HepG2 (cell line): ENCODE results near the gene EFNA3. TPM values are rescaled to one million over a fixed set of nuclear protein-coding genes. Genes with fewer than 3 reads are reported as not detected.

Experiments used
- ARNT2 ChIP-seq: sonication (generic); formaldehyde crosslinking; IDR thresholded peaks from 2 replicates; pipeline ENCODE4 v1.8.0; 2022; ENCODE audit warnings: mild to moderate bottlenecking, low read depth, missing genetic modification reagents, moderate library complexity
- BORCS8-MEF2B ChIP-seq: sonication (generic); formaldehyde crosslinking; IDR thresholded peaks from 2 replicates; pipeline ENCODE4 v1.8.0; 2022; ENCODE audit warnings: mild to moderate bottlenecking, missing genetic modification reagents
- CENPX ChIP-seq: sonication (generic); formaldehyde crosslinking; IDR thresholded peaks from 2 replicates; pipeline ENCODE4 v1.9.0; 2021; ENCODE audit warnings: mild to moderate bottlenecking, missing genetic modification reagents, moderate library complexity
- ESRRA ChIP-seq: sonication (generic); formaldehyde crosslinking; IDR thresholded peaks from 2 replicates; pipeline ENCODE4 v1.5.1; 2020; ENCODE audit warnings: mild to moderate bottlenecking, low read depth, missing genetic modification reagents
- GABPB1 ChIP-seq: IDR thresholded peaks from 2 replicates; pipeline ENCODE4 v1.6.1; 2016; ENCODE audit warnings: mild to moderate bottlenecking, missing genetic modification reagents, moderate library complexity, missing compliant biosample characterization
- GLI4 ChIP-seq: sonication (generic); formaldehyde crosslinking; IDR thresholded peaks from 2 replicates; pipeline ENCODE4 v1.5.1; 2020; ENCODE audit warnings: missing genetic modification reagents, mild to moderate bottlenecking, moderate library complexity, borderline replicate concordance
- IRF9 ChIP-seq: sonication (generic); formaldehyde crosslinking; IDR thresholded peaks from 2 replicates; pipeline ENCODE4 v1.8.0; 2022; ENCODE audit warnings: missing genetic modification reagents, mild to moderate bottlenecking, borderline replicate concordance
- KDM2A ChIP-seq: sonication (generic); formaldehyde crosslinking; IDR thresholded peaks from 2 replicates; pipeline ENCODE4 v1.4.0; 2020; ENCODE audit warnings: low read depth, missing genetic modification reagents, borderline replicate concordance
- KDM3A ChIP-seq: IDR thresholded peaks from 2 replicates; pipeline ENCODE4 v1.6.1; 2018; ENCODE audit warnings: low read depth, missing compliant biosample characterization
- MIER2 ChIP-seq: IDR thresholded peaks from 2 replicates; pipeline ENCODE4 v1.6.1; 2016; ENCODE audit warnings: missing biosample characterization, missing genetic modification reagents
- NR2F6 ChIP-seq, 2 experiments: IDR thresholded peaks; 2 replicates each; pipeline ENCODE4 v1.6.1; 2016; ENCODE audit warnings: antibody characterized with exemption in 1 of 2, mild to moderate bottlenecking in 1 of 2
- PLRG1 ChIP-seq: fragments of 450-650 bp; conservative IDR thresholded peaks from 2 replicates; pipeline ENCODE4 v1.6.1; 2016
- POGK ChIP-seq: sonication (generic); formaldehyde crosslinking; conservative IDR thresholded peaks from 2 replicates; pipeline ENCODE4 v1.8.0; 2022; ENCODE audit warnings: mild to moderate bottlenecking, moderate library complexity, missing genetic modification reagents
- SAP130 ChIP-seq: IDR thresholded peaks from 2 replicates; pipeline ENCODE4 v1.6.1; 2016; ENCODE audit warnings: low read depth
- SOX6 ChIP-seq, 2 experiments: fragments of 450-650 bp in 1 of 2; sonication (generic) in 1 of 2; formaldehyde crosslinking in 1 of 2; IDR thresholded peaks; 2 replicates each; pipeline versions ENCODE4 v1.4.0 to v1.6.1; 2017 to 2020; ENCODE audit warnings: antibody characterized with exemption in 1 of 2, mild to moderate bottlenecking in 1 of 2, missing genetic modification reagents in 1 of 2
- XRCC5 ChIP-seq: fragments of 200-400 bp; formaldehyde crosslinking; optimal IDR thresholded peaks from 2 replicates; pipeline ENCODE3; 2017; ENCODE audit warnings: mild to moderate bottlenecking, low read length
- YEATS2 ChIP-seq: sonication (generic); formaldehyde crosslinking; IDR thresholded peaks from 2 replicates; pipeline ENCODE4 v1.4.0; 2020; ENCODE audit warnings: missing genetic modification reagents, borderline replicate concordance
- ZNF205 ChIP-seq: IDR thresholded peaks from 2 replicates; pipeline ENCODE4 v1.6.1; 2018; ENCODE audit warnings: missing biosample characterization, missing genetic modification reagents
- ZNF572 ChIP-seq: sonication (generic); formaldehyde crosslinking; IDR thresholded peaks from 2 replicates; pipeline ENCODE4 v1.5.1; 2020; ENCODE audit warnings: mild to moderate bottlenecking, missing genetic modification reagents
- ZNF577 ChIP-seq: sonication (generic); formaldehyde crosslinking; IDR thresholded peaks from 2 replicates; pipeline ENCODE4 v1.4.0; 2020; ENCODE audit warnings: mild to moderate bottlenecking, low read depth, missing genetic modification reagents, borderline replicate concordance
- ZNF605 ChIP-seq: sonication (generic); formaldehyde crosslinking; IDR thresholded peaks from 2 replicates; pipeline ENCODE4 v1.8.0; 2022; ENCODE audit warnings: mild to moderate bottlenecking, missing genetic modification reagents
- ZNF749 ChIP-seq: sonication (generic); formaldehyde crosslinking; IDR thresholded peaks from 2 replicates; pipeline ENCODE4 v1.8.0; 2022; ENCODE audit warnings: mild to moderate bottlenecking, missing genetic modification reagents, moderate library complexity, borderline replicate concordance
- ZSCAN21 ChIP-seq: sonication (generic); formaldehyde crosslinking; IDR thresholded peaks from 2 replicates; pipeline ENCODE4 v1.8.0; 2022; ENCODE audit warnings: mild to moderate bottlenecking, missing genetic modification reagents, moderate library complexity, borderline replicate concordance
- polyA plus RNA-seq, 8 experiments: library from polyadenylated mRNA; depleted of rRNA in 3 of 8; stranded (reverse) in 7 of 8; unstranded in 1 of 8; fragments of >200 nt; fragmentation: Illumina TruSeq in 4 of 8; extraction: Trizol in 4 of 8; gene quantifications; 2 replicates each; pipeline versions ENCODE4 v1.2.1 to v1.2.3, GENCODE V29; 2011 to 2016; ENCODE audit warnings: low read depth in 4 of 8, missing spikeins in 1 of 8, mixed read lengths in 1 of 8; ENCODE audit not compliant: insufficient read depth in 1 of 8
- total RNA-seq, 5 experiments: library from RNA; depleted of rRNA; stranded (reverse); fragments of >200 nt; fragmentation: Illumina TruSeq; extraction: Trizol; gene quantifications; 2 replicates each; pipeline ENCODE4 v1.2.3, GENCODE V29; 2016; ENCODE audit warnings: low read depth in 1 of 5
- TF ChIP-seq, protein P1 (sequence below): sonication (generic); formaldehyde crosslinking; IDR thresholded peaks from 2 replicates; pipeline ENCODE4 v1.8.1; 2023; ENCODE audit warnings: mild to moderate bottlenecking, missing genetic modification reagents, borderline replicate concordance
- TF ChIP-seq, protein P2 (sequence below): sonication (generic); formaldehyde crosslinking; IDR thresholded peaks from 2 replicates; pipeline ENCODE4 v1.9.0; 2022; ENCODE audit warnings: missing genetic modification reagents, mild to moderate bottlenecking, borderline replicate concordance

The EFNA3 gene
- total and polyA plus RNA-seq, 2 of the 13 experiments (the other 11 are each of a cell fraction or from before 2014, with no cell fraction given) = 1.0 to 5.7 TPM

- TF ChIP-seq ZNF605 (no peak), ZNF205 (CRISPR knock-in tag) (no peak), GABPB1 (peak; percentile 49; the same call in 1 of the 2 replicates), CENPX (CRISPR knock-in tag) (no peak), GLI4 (CRISPR knock-in tag) (no peak), POGK (CRISPR knock-in tag) (0 out of 2 replicates have a peak, but pooled peaks have one; percentile 62), MIER2 (CRISPR knock-in tag) (0 out of 2 replicates have a peak, but pooled peaks have one; percentile 13), SAP130 (CRISPR knock-in tag) (peak; percentile 31; the same call in 1 of the 2 replicates), ZNF572 (0 out of 2 replicates have a peak, but pooled peaks have one; percentile 52), KDM3A (0 out of 2 replicates have a peak, but pooled peaks have one; percentile 46), XRCC5 (peak; percentile 58), ZNF577 (CRISPR knock-in tag) (no peak), ZSCAN21 (CRISPR knock-in tag) (0 out of 2 replicates have a peak, but pooled peaks have one; percentile 20), ESRRA (peak; percentile 51; the same call in 1 of the 2 replicates), ARNT2 (CRISPR knock-in tag) (no peak), IRF9 (peak; percentile 48; the same call in 1 of the 2 replicates), BORCS8-MEF2B (peak; percentile 45; the same call in 1 of the 2 replicates), PLRG1 (no peak), SOX6 (IDR thresholded peaks at IDR 0.05) (no peak), SOX6 (CRISPR knock-in tag; IDR thresholded peaks at IDR 0.05) (peak; percentile 42; the same call in 1 of the 2 replicates), NR2F6 (IDR thresholded peaks at IDR 0.05) (no peak), NR2F6 (CRISPR knock-in tag; IDR thresholded peaks at IDR 0.05) (peak; percentile 64; the same call in 1 of the 2 replicates), ZNF749 (CRISPR knock-in tag) (no peak), KDM2A (CRISPR knock-in tag) (peak; percentile 65; the same call in 1 of the 2 replicates), YEATS2 (CRISPR knock-in tag) (peak; percentile 57; the same call in 1 of the 2 replicates)
- TF ChIP-seq, protein P1, sequence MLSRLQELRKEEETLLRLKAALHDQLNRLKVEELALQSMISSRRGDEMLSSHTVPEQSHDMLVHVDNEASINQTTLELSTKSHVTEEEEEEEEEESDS (CRISPR knock-in tag) = no peak
- TF ChIP-seq, protein P2, sequence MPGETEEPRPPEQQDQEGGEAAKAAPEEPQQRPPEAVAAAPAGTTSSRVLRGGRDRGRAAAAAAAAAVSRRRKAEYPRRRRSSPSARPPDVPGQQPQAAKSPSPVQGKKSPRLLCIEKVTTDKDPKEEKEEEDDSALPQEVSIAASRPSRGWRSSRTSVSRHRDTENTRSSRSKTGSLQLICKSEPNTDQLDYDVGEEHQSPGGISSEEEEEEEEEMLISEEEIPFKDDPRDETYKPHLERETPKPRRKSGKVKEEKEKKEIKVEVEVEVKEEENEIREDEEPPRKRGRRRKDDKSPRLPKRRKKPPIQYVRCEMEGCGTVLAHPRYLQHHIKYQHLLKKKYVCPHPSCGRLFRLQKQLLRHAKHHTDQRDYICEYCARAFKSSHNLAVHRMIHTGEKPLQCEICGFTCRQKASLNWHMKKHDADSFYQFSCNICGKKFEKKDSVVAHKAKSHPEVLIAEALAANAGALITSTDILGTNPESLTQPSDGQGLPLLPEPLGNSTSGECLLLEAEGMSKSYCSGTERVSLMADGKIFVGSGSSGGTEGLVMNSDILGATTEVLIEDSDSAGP (CRISPR knock-in tag) = peak; percentile 85
Measured at GRCh38 chr1:155061381-155062150, 17.1 kb upstream of the EFNA3 start (continued).
